ACC112 (cell line): ENCODE data around the gene PPFIA4.
"Not testable (repeated sequence)": the region's sequence is repeated elsewhere in the genome, so short reads cannot be mapped to it uniquely, and the experiment has no call there.

ENCODE experiments used
- H2AFZ ChIP-seq: fragments of 200-600 bp; sonication (generic); one replicate; pipeline ENCODE4 v1.6.0; 2017; ENCODE audit warnings: antibody characterized with exemption, low read length; ENCODE audit not compliant: unreplicated experiment
- H3K27ac ChIP-seq: fragments of 200-600 bp; sonication (generic); 2 replicates; pipeline ENCODE4 v1.5.1; 2014; ENCODE audit warnings: low read depth, mild to moderate bottlenecking, antibody characterized with exemption, low read length, moderate library complexity
- H3K27me3 ChIP-seq: fragments of 200-600 bp; sonication (generic); 2 replicates; pipeline ENCODE4 v1.6.1; 2014; ENCODE audit warnings: mild to moderate bottlenecking, antibody characterized with exemption, low read length, moderate library complexity, mixed read lengths; ENCODE audit not compliant: insufficient read depth
- H3K36me3 ChIP-seq: fragments of 200-600 bp; sonication (generic); 2 replicates; pipeline ENCODE4 v1.6.1; 2016; ENCODE audit warnings: mild to moderate bottlenecking, antibody characterized with exemption, low read length, moderate library complexity, mixed read lengths; ENCODE audit not compliant: insufficient read depth
- H3K4me1 ChIP-seq: fragments of 200-600 bp; sonication (generic); one replicate; pipeline ENCODE4 v1.6.1; 2016; ENCODE audit warnings: low read length, mixed read lengths; ENCODE audit not compliant: insufficient read depth, unreplicated experiment, control insufficient read depth
- H3K4me3 ChIP-seq: fragments of 200-600 bp; sonication (generic); 2 replicates; pipeline ENCODE4 v1.5.1; 2014; ENCODE audit warnings: mild to moderate bottlenecking, low read depth, low read length
- H3K79me2 ChIP-seq: fragments of 200-600 bp; sonication (generic); one replicate; pipeline ENCODE4 v1.6.0; 2016; ENCODE audit warnings: low read length; ENCODE audit not compliant: control insufficient read depth, unreplicated experiment, insufficient read depth

Gene PPFIA4

DNA sequence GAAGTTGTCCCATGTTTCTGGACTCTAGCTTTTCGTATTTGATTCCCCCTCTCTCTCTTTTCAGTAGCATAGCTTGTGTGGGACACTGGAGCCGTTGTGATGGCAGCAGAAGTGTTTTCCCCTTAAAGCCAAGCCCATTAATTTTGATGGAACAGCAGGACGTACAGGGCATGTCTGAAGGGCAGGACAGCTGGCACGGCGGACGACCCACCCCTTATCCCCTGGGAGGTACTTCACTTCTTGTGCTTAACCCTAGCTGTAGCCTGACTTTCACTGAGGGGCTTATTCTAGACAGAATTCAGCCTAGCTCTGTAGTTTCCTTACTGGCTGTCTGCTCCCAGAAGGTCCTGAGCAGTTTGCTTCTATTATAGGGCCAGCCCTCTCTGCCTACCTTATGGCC is 8.6 kb upstream of the PPFIA4 start:
- no peak overlapping the region for H3K27ac ChIP-seq
- H3K36me3 ChIP-seq = peaks cover 18% of the 10 kb centered on the region

DNA sequence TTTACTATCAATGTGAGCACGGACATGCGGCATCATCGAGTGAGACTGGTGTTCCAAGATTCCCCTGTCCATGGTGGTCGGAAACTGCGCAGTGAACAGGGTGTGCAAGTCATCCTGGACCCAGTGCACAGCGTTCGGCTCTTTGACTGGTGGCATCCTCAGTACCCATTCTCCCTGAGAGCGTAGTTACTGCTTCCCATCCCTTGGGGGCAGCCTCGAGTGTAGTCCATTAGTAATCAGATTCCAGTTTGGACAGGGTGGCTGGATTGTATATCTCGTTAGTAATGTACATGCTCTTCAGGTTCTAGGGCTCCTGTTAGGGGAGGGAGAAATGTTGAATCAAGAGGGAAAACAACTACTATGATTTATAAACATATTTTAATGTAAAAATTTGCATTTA is 3.4 kb upstream of the PPFIA4 start:
- H2AFZ ChIP-seq, H3K4me3 ChIP-seq, H3K79me2 ChIP-seq, H3K4me1 ChIP-seq, H3K27ac ChIP-seq, H3K27me3 ChIP-seq: not testable (repeated sequence)
- peaks cover 19% of the 10 kb centered on the region for H3K36me3 ChIP-seq

More for the DNA sequence above, 8.6 kb upstream of the PPFIA4 start:
- no peak overlapping the region for H3K4me3 ChIP-seq
- H3K79me2 ChIP-seq = peaks cover 4% of the 10 kb centered on the region
- no peak overlapping the region for H2AFZ ChIP-seq
- no peaks in the 10 kb centered on the region for H3K4me1 ChIP-seq
- H3K27me3 ChIP-seq = no peaks in the 10 kb centered on the region

DNA sequence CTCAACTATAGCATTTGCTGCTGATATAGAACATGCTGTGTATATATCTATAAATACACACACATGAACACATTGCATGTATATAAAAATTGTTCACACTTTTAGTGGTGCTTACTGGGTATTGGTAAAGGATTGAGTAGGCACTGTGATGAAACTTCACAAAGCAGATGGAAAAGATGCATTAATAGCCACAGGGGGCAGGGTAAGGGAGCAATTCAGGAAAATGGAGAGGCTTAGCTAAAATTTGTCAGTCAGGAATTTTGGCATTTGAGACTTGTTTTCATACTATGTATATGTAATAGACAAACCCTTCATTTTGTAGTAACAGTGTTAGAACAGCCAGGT is 633 bp upstream of the PPFIA4 start:
- H3K36me3 ChIP-seq = peaks cover 11% of the 10 kb centered on the region
- H2AFZ ChIP-seq = peak overlapping the region; percentile 83
- H3K4me3 ChIP-seq = peak overlapping the region; percentile 99; the same call in 1 of the 2 replicates
- peaks cover 14% of the 10 kb centered on the region for H3K79me2 ChIP-seq
- H3K27me3 ChIP-seq = no peaks in the 10 kb centered on the region
- H3K4me1 ChIP-seq = peaks cover 3% of the 10 kb centered on the region
- no peak overlapping the region for H3K27ac ChIP-seq

DNA sequence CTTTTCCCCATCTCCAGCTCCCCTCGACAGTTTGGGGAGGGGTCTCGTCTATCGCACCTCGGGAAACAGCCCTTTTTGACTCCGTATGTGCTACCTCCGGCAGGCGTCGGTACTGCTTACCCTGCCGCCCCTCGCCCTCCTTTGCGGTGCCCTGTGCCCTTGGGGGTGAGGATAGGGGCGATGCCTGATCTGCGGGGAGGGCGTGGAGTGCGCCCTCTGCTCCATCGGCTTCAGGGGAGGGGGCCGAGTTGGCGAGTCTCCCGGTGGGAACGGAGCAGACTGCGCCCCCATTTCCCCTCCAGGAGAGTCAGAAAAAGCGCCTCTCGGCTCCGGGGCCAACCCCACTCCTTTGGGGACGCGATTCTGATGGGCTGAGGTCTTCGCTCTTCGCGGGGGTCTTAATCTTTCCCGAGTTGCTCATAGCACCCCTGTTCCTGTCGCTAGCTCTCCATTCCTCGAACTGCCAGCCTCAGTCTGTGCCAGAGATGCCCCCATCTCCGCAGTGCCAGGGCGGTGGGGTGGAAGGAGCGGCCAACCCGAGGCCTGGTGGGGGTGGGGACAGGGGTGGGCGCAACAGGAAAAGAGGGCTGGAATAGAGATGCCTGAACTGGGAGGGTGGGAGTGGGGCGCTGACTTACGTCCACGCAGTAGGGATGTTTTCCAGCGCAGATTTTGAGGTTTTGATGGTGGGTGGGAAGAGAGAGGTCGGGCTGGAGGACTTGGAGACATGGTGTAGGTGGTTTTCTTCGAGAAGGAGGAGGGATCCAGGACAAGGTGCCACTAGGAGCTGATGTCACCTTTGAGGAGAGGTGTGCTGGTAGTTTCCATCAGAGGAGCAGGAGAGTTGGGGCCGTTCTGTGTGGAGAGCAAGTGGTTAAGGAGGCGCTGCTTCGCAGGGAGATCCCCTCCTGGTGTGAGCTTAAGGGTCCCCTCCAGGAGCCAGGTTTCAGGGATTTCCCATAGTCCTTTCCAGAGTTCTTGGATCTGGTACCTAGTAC is 674 bp downstream of the PPFIA4 start:
- Histone ChIP-seq H3K4me3 (peak overlapping the region; percentile 99), H2AFZ (peak overlapping the region; percentile 52), H3K27ac (no peak overlapping the region), H3K36me3 (peaks cover 7% of the 10 kb centered on the region), H3K79me2 (peaks cover 14% of the 10 kb centered on the region), H3K27me3 (no peaks in the 10 kb centered on the region), H3K4me1 (peaks cover 3% of the 10 kb centered on the region)

- H3K4me3 ChIP-seq = peak overlapping the region; percentile 99
- peaks cover 3% of the 10 kb centered on the region for H3K4me1 ChIP-seq
- H3K79me2 ChIP-seq = peaks cover 14% of the 10 kb centered on the region
- no peak overlapping the region for H2AFZ ChIP-seq
- peaks cover 7% of the 10 kb centered on the region for H3K36me3 ChIP-seq
- no peak overlapping the region for H3K27ac ChIP-seq
- H3K27me3 ChIP-seq = no peaks in the 10 kb centered on the region
These were observed 1.9 kb downstream of the PPFIA4 start for GRCh38 chr1:203028067-203028783.

- no peak overlapping the region for H3K27ac ChIP-seq
- no peak overlapping the region for H2AFZ ChIP-seq
- H3K4me1 ChIP-seq = peaks cover 3% of the 10 kb centered on the region
- H3K79me2 ChIP-seq = peaks cover 14% of the 10 kb centered on the region
- H3K36me3 ChIP-seq = peaks cover under 1% of the 10 kb centered on the region; the same call in 1 of the 2 replicates
- no peaks in the 10 kb centered on the region for H3K27me3 ChIP-seq
- H3K4me3 ChIP-seq = no peak overlapping the region
These were observed 2.7 kb downstream of the PPFIA4 start for GRCh38 chr1:203028784-203029553.

DNA sequence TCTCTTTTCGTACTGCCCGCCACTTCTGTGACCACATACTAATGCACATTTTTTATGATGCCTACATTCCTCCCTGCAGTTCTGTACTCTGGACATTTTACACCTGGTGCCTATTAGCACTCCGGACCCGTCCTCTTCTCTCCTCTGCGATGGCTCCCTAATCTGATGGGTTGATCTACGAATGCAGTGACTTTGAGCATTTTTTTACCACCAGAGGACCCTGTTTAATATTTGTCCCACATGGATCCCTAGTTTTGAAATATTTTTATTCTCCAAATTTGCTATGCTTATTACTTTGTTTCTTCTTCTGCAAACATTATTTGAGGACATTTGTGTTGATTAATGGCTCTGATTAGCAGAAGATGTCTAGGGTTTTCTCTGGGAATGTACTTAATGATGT is 5.2 kb downstream of the PPFIA4 start:
- Histone ChIP-seq H3K79me2 (peaks cover 14% of the 10 kb centered on the region), H3K36me3 (no peaks in the 10 kb centered on the region), H2AFZ (no peak overlapping the region), H3K27ac (no peak overlapping the region), H3K27me3 (no peaks in the 10 kb centered on the region), H3K4me3 (no peak overlapping the region), H3K4me1 (peaks cover 3% of the 10 kb centered on the region)

GRCh38 chr1:203033287-203033686 is 7.0 kb downstream of the PPFIA4 start:
- H3K36me3 ChIP-seq = no peaks in the 10 kb centered on the region
- H3K27ac ChIP-seq = no peak overlapping the region
- H3K4me3 ChIP-seq = no peak overlapping the region
- H2AFZ ChIP-seq = no peak overlapping the region
- no peaks in the 10 kb centered on the region for H3K79me2 ChIP-seq
- H3K4me1 ChIP-seq = peaks cover 13% of the 10 kb centered on the region
- no peaks in the 10 kb centered on the region for H3K27me3 ChIP-seq

- Histone ChIP-seq H3K27me3 (no peaks in the 10 kb centered on the region), H3K4me3 (no peak overlapping the region), H3K27ac (no peak overlapping the region), H3K79me2 (no peaks in the 10 kb centered on the region), H3K36me3 (no peaks in the 10 kb centered on the region), H2AFZ (no peak overlapping the region), H3K4me1 (peaks cover 19% of the 10 kb centered on the region)
These were observed 7.6 kb downstream of the PPFIA4 start for GRCh38 chr1:203033917-203034316.

DNA sequence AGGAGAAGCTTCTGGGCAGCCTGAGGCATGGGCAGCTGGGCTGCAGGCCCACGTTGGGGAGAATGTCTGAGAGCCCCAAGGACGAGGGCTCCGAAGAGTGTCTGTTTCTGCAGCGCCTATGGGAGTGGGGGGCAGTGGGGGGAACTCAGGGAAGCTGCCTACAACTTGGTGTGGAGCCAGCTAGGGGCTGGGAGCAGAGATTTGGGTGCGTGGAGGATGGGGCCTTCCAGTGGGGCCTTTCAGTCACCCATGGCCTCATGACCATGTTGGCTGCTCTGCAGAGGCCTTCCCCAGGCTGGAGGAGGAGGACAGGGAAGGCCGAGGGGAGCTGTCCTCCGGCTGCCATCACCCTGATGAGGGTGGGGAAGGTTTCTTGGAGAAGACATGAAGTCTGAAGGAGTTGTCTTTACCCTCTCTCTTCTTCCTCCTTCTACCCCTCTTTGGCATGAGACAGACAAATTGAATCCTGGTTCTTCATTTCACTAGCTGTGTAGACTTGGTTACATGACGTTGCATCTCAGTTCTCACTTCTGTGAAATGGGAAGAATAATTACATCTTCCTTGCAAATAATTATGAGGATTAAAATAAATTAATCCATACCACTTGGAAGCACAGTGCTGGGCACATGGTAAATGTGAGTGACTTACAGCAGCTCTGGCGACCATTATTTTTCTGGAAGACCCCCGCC is 8.3 kb downstream of the PPFIA4 start:
- H3K4me3 ChIP-seq = no peak overlapping the region
- no peak overlapping the region for H3K27ac ChIP-seq
- peaks cover 2% of the 10 kb centered on the region; the same call in 1 of the 2 replicates for H3K36me3 ChIP-seq
- no peaks in the 10 kb centered on the region for H3K27me3 ChIP-seq
- H3K79me2 ChIP-seq = no peaks in the 10 kb centered on the region
- H3K4me1 ChIP-seq = peaks cover 21% of the 10 kb centered on the region
- no peak overlapping the region for H2AFZ ChIP-seq
